ENCODE data around the gene HOXA10. TPM values are rescaled to one million over a fixed set of nuclear protein-coding genes. Genes with fewer than 3 reads are reported as not detected.
A peak's percentile ranks its signal among the peaks of the same experiment; 100 is the strongest.

The HOXA10 gene
- total and polyA plus RNA-seq, 4 donors = 0.03 to 0.70 (median 0.13) TPM

DNA sequence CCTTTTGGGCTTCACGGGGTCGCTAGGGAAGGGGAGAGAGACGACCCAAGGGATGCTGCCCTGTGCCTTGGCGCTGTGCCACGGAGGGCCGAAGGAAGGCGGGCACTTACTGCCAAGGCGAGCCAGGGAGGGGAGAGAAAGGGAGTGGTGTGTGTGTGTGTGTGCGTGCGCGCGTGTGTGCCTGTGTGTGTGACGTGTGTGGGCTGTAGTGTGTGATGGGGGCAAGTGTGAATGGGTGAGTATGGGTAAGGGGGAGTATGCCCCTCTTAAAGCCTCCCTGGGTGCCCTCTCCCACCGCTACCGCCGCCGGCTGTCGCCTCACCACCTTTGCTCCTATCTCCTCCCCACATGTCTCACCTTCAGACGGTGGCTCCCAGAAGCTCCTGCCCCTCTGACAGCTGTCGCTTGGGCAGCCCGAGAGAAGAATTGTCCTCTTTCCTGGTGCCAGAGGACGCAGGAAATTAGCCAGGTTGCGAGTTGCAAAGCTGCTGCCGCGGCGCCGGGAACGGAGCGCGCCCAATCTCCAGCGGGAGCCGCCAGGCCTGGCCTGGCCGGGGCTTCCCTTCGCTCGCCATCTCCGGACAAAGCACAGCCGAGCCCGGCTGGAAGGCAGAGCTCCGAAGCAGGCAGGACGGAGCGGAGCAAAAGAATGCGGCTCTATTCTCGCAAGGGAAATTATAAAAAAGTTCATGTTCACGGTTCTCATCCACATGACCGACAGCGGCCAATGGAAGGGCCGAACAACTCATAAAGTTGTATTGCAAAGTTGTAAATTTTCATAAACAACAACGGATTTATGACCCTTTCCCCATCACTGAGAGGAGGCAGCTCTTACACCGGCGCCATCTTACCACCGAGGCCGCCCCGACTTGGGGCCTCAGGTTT lies 21.9 kb downstream of the HOXA10 start, which contains the start of gene HOXA3:
HOXA3 (minus strand) TSS at position 653 of the 885 bp plus-strand sequence. CDS start 41,943 bp downstream, outside the sequence.
- DNase-seq (ENCODE audit: low spot score) = peak; percentile 34
- WGBS = 7% methylated on average over 53 of the region's 53 CpGs
- Histone ChIP-seq H3K9me3 (ENCODE audit: control insufficient read depth in 4 of 4, low read length in 3 of 4) (peaks cover 0 to 5% (median 0%) of the 10 kb centered on the region in 4 donors), H3K27me3 (ENCODE audit: control insufficient read depth in 4 of 4, insufficient read depth in 4 of 4, low read length in 3 of 4) (peaks cover 15 to 50% (median 39%) of the 10 kb centered on the region in 4 donors), H3K36me3 (ENCODE audit: control insufficient read depth in 4 of 4, insufficient read depth in 3 of 4, low read depth in 1 of 4, low read length in 3 of 4) (no peaks in the 10 kb centered on the region), H3K9ac (ENCODE audit: low read depth in 1 of 2, low read length in 2 of 2) (no peak within 1 kb of the TSS), H3K4me1 (ENCODE audit: control insufficient read depth in 4 of 4, insufficient read depth in 4 of 4, low read length in 3 of 4) (peaks cover 14 to 40% (median 22%) of the 10 kb centered on the region in 4 donors), H3K27ac (ENCODE audit: low read depth in 1 of 2, low read length in 2 of 2) (no peak within 1 kb of the TSS), H3K4me3 (ENCODE audit: low read depth in 1 of 3, low read length in 3 of 3) (no peak within 1 kb of the TSS)
- no peak for TF ChIP-seq HNF4A (conservative IDR thresholded peaks at IDR 0.05)
- TF ChIP-seq FOXA2 (IDR thresholded peaks at IDR 0.05) = no peak
- no peak for TF ChIP-seq JUND (IDR thresholded peaks at IDR 0.05)
- TF ChIP-seq, protein P1, sequence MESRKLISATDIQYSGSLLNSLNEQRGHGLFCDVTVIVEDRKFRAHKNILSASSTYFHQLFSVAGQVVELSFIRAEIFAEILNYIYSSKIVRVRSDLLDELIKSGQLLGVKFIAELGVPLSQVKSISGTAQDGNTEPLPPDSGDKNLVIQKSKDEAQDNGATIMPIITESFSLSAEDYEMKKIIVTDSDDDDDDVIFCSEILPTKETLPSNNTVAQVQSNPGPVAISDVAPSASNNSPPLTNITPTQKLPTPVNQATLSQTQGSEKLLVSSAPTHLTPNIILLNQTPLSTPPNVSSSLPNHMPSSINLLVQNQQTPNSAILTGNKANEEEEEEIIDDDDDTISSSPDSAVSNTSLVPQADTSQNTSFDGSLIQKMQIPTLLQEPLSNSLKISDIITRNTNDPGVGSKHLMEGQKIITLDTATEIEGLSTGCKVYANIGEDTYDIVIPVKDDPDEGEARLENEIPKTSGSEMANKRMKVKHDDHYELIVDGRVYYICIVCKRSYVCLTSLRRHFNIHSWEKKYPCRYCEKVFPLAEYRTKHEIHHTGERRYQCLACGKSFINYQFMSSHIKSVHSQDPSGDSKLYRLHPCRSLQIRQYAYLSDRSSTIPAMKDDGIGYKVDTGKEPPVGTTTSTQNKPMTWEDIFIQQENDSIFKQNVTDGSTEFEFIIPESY (IDR thresholded peaks at IDR 0.05) = no peak
- no peak for TF ChIP-seq HNF4G (IDR thresholded peaks at IDR 0.05)
- no peak for TF ChIP-seq FOXA1 (IDR thresholded peaks at IDR 0.05)
- no peak for TF ChIP-seq EGR1 (IDR thresholded peaks at IDR 0.05; ENCODE audit: low read depth in 2 of 2)
- TF ChIP-seq, protein P2, sequence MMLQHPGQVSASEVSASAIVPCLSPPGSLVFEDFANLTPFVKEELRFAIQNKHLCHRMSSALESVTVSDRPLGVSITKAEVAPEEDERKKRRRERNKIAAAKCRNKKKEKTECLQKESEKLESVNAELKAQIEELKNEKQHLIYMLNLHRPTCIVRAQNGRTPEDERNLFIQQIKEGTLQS (IDR thresholded peaks at IDR 0.05) = no peak
- TF ChIP-seq, protein P3, sequence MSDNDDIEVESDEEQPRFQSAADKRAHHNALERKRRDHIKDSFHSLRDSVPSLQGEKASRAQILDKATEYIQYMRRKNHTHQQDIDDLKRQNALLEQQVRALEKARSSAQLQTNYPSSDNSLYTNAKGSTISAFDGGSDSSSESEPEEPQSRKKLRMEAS (IDR thresholded peaks at IDR 0.05) = no peak
- TF ChIP-seq, protein P4, sequence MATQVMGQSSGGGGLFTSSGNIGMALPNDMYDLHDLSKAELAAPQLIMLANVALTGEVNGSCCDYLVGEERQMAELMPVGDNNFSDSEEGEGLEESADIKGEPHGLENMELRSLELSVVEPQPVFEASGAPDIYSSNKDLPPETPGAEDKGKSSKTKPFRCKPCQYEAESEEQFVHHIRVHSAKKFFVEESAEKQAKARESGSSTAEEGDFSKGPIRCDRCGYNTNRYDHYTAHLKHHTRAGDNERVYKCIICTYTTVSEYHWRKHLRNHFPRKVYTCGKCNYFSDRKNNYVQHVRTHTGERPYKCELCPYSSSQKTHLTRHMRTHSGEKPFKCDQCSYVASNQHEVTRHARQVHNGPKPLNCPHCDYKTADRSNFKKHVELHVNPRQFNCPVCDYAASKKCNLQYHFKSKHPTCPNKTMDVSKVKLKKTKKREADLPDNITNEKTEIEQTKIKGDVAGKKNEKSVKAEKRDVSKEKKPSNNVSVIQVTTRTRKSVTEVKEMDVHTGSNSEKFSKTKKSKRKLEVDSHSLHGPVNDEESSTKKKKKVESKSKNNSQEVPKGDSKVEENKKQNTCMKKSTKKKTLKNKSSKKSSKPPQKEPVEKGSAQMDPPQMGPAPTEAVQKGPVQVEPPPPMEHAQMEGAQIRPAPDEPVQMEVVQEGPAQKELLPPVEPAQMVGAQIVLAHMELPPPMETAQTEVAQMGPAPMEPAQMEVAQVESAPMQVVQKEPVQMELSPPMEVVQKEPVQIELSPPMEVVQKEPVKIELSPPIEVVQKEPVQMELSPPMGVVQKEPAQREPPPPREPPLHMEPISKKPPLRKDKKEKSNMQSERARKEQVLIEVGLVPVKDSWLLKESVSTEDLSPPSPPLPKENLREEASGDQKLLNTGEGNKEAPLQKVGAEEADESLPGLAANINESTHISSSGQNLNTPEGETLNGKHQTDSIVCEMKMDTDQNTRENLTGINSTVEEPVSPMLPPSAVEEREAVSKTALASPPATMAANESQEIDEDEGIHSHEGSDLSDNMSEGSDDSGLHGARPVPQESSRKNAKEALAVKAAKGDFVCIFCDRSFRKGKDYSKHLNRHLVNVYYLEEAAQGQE (IDR thresholded peaks at IDR 0.05) = no peak
- no peak for TF ChIP-seq RAD21 (IDR thresholded peaks at IDR 0.05)
- TF ChIP-seq, protein P5, sequence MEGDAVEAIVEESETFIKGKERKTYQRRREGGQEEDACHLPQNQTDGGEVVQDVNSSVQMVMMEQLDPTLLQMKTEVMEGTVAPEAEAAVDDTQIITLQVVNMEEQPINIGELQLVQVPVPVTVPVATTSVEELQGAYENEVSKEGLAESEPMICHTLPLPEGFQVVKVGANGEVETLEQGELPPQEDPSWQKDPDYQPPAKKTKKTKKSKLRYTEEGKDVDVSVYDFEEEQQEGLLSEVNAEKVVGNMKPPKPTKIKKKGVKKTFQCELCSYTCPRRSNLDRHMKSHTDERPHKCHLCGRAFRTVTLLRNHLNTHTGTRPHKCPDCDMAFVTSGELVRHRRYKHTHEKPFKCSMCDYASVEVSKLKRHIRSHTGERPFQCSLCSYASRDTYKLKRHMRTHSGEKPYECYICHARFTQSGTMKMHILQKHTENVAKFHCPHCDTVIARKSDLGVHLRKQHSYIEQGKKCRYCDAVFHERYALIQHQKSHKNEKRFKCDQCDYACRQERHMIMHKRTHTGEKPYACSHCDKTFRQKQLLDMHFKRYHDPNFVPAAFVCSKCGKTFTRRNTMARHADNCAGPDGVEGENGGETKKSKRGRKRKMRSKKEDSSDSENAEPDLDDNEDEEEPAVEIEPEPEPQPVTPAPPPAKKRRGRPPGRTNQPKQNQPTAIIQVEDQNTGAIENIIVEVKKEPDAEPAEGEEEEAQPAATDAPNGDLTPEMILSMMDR (IDR thresholded peaks at IDR 0.05; ENCODE audit: low read depth, low read length, missing input control) = no peak
- TF ChIP-seq RXRA (IDR thresholded peaks at IDR 0.05) = no peak
- no peak for TF ChIP-seq TAF1 (conservative IDR thresholded peaks at IDR 0.05)
- TF ChIP-seq NR2F2 (IDR thresholded peaks at IDR 0.05) = no peak
- no peak for TF ChIP-seq YY1 (IDR thresholded peaks at IDR 0.05)
- TF ChIP-seq GABPA (IDR thresholded peaks at IDR 0.05 in 1 of 2, conservative IDR thresholded peaks at IDR 0.05 in 1 of 2) = no peak
